Measurements from ENCODE around the gene ZC3H10. TPM values are rescaled to one million over a fixed set of nuclear protein-coding genes. Genes with fewer than 3 reads are reported as not detected.
A peak's percentile ranks its signal among the peaks of the same experiment; 100 is the strongest.

Gene ZC3H10
- total RNA-seq, 1 donor from 2014 or later, result 4.1 TPM

DNA sequence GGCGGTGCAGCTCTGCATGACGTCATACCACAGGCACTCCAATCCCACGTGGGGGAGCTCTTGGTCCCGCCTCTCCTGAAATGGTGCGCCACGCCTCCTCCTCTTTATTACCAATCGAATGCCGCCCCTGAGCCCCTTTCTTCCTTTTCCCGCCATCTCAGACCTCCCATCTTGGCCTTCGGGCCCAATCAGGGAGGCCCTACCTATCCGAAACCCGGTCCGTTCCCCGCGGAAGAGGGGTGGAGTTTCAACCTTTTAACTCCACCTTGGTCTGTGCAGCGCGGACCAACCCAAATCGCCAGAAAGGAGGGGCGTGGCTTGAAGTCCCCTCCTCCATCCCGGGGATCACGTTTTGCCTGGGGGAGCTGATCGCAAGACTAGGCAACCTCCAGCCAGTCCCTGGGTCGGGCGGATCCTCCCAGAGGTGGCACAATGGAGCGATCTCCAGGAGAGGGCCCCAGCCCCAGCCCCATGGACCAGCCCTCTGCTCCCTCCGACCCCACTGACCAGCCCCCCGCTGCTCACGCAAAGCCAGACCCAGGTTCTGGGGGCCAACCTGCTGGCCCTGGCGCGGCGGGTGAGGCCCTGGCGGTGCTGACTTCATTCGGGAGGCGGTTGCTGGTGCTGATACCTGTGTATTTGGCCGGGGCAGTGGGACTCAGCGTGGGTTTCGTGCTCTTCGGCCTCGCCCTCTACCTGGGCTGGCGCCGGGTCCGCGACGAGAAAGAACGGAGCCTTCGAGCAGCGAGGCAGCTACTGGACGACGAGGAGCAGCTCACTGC, 10.0 kb downstream of the ZC3H10 start, which contains the start of gene ESYT1:
Gene ESYT1 (plus strand): TSS at position 380 of the 782 bp plus-strand sequence. CDS start 53 bp downstream, at position 433.
- H3K4me3 Mint-ChIP-seq (ENCODE audit: unreplicated experiment), result peak within 1 kb of the TSS; percentile 98
- H3K79me2 ChIP-seq (ENCODE audit: insufficient read depth, low read length), result peaks cover 49% of the 10 kb centered on the region

DNA sequence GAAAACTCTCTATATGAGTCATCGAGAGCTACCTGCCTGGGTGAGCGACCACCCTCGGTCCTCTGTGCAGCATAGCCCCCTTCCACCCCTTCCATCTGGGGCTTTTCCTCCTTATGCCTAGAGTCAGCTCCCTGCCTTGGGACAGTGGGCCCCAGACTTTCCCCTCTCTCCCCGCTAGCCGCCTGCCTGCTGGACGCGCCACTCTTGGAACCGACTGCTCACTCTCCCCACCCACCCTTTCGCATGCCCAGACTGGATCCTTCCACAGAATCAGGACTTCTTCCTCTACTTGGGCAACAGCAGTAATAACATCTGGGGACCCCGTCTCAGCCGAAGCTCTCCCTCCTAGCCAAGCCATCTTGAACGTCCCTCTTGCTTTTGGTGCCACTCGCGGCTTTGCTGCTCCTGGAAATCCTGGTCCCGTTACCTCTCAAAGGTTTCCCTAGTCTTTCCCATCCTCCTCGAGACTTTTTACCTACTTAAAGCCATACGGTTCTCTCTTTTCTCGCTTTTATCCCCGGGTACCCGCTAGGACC, 10.7 kb downstream of the ZC3H10 start:
- H3K27ac Mint-ChIP-seq (ENCODE audit: unreplicated experiment), result peak overlapping the region; percentile 97
- Histone ChIP-seq H3K27me3 (ENCODE audit: insufficient read depth, low read length) (no peaks in the 10 kb centered on the region), H3K4me1 (ENCODE audit: insufficient read depth, low read length) (peaks cover 13% of the 10 kb centered on the region), H3K9me3 (ENCODE audit: insufficient read depth, low read depth, low read length) (no peaks in the 10 kb centered on the region), H2AFZ (ENCODE audit: low read depth, low read length) (peak overlapping the region; percentile 49), H3K9ac (ENCODE audit: low read length) (peak overlapping the region; percentile 84), H3K4me3 (ENCODE audit: insufficient read depth, low read depth, low read length) (peak overlapping the region; percentile 81), H3K36me3 (ENCODE audit: insufficient read depth, low read length) (peaks cover 17% of the 10 kb centered on the region), H3K79me2 (ENCODE audit: insufficient read depth, low read length) (peaks cover 49% of the 10 kb centered on the region), H3K27ac (ENCODE audit: low read depth, low read length) (peak overlapping the region; percentile 58), H4K20me1 (ENCODE audit: insufficient read depth, low read length) (peaks cover 19% of the 10 kb centered on the region), H3K4me2 (ENCODE audit: low read length) (peak overlapping the region; percentile 90)
- TF ChIP-seq EZH2 (IDR thresholded peaks at IDR 0.05; ENCODE audit: insufficient read depth, low read length) (no peak), CTCF (IDR thresholded peaks at IDR 0.05; ENCODE audit: insufficient read depth, low read depth, low read length) (no peak)
- no peak for FAIRE-seq
- no peak for DNase-seq (ENCODE audit: low read depth)
- peaks cover 14% of the 10 kb centered on the region for H3K36me3 Mint-ChIP-seq (ENCODE audit: low read depth, unreplicated experiment)
- H3K4me1 Mint-ChIP-seq (ENCODE audit: low read depth, unreplicated experiment), result peaks cover 22% of the 10 kb centered on the region
- H3K4me3 Mint-ChIP-seq (ENCODE audit: unreplicated experiment), result peak overlapping the region; percentile 98
- H3K27me3 Mint-ChIP-seq (ENCODE audit: low read depth, unreplicated experiment), result no peaks in the 10 kb centered on the region
- no peaks in the 10 kb centered on the region for H3K9me3 Mint-ChIP-seq (ENCODE audit: unreplicated experiment)

More for the DNA sequence above, 10.0 kb downstream of the ZC3H10 start, which contains the start of gene ESYT1:
- Mint-ChIP-seq H3K9me3 (ENCODE audit: unreplicated experiment) (no peaks in the 10 kb centered on the region), H3K27me3 (ENCODE audit: low read depth, unreplicated experiment) (no peaks in the 10 kb centered on the region), H3K27ac (ENCODE audit: unreplicated experiment) (peak within 1 kb of the TSS; percentile 97), H3K36me3 (ENCODE audit: low read depth, unreplicated experiment) (peaks cover 11% of the 10 kb centered on the region), H3K4me1 (ENCODE audit: low read depth, unreplicated experiment) (peaks cover 22% of the 10 kb centered on the region)
- Histone ChIP-seq H3K27ac (ENCODE audit: low read depth, low read length) (peak within 1 kb of the TSS; percentile 59), H3K4me1 (ENCODE audit: insufficient read depth, low read length) (peaks cover 13% of the 10 kb centered on the region), H3K9me3 (ENCODE audit: insufficient read depth, low read depth, low read length) (no peaks in the 10 kb centered on the region), H2AFZ (ENCODE audit: low read depth, low read length) (peak within 1 kb of the TSS; percentile 49), H3K4me3 (ENCODE audit: insufficient read depth, low read depth, low read length) (peak within 1 kb of the TSS; percentile 81), H4K20me1 (ENCODE audit: insufficient read depth, low read length) (peaks cover 19% of the 10 kb centered on the region), H3K9ac (ENCODE audit: low read length) (peak within 1 kb of the TSS; percentile 84), H3K36me3 (ENCODE audit: insufficient read depth, low read length) (peaks cover 11% of the 10 kb centered on the region), H3K27me3 (ENCODE audit: insufficient read depth, low read length) (no peaks in the 10 kb centered on the region), H3K4me2 (ENCODE audit: low read length) (peak within 1 kb of the TSS; percentile 90)
- FAIRE-seq (no peak), DNase-seq (ENCODE audit: low read depth) (peak; percentile 99)
- TF ChIP-seq EZH2 (IDR thresholded peaks at IDR 0.05; ENCODE audit: insufficient read depth, low read length) (no peak), CTCF (IDR thresholded peaks at IDR 0.05; ENCODE audit: insufficient read depth, low read depth, low read length) (no peak)
